Measurements from ENCODE around the gene BCAP31. TPM values are rescaled to one million over a fixed set of nuclear protein-coding genes. Genes with fewer than 3 reads are reported as not detected.
"Not testable (repeated sequence)": the region's sequence is repeated elsewhere in the genome, so short reads cannot be mapped to it uniquely, and the experiment has no call there.

BCAP31 gene
- total RNA-seq, 2 donors from 2014 or later, result 192 to 206 TPM

- Histone ChIP-seq H3K27me3 (ENCODE audit: control insufficient read depth, insufficient read depth, low read length, poor library complexity, severe bottlenecking) (no peaks in the 10 kb centered on the region), H3K4me3 (ENCODE audit: low read length) (no peak overlapping the region), H3K9ac (ENCODE audit: extremely low read depth, low read length, poor library complexity, severe bottlenecking) (no peak overlapping the region), H3K36me3 (ENCODE audit: control insufficient read depth, insufficient read depth, low read length) (no peaks in the 10 kb centered on the region), H3K4me1 (ENCODE audit: control insufficient read depth, insufficient read depth, low read length) (no peaks in the 10 kb centered on the region), H3K9me3 (ENCODE audit: control insufficient read depth, low read length) (no peaks in the 10 kb centered on the region), H3K27ac (ENCODE audit: low read depth, low read length) (no peak overlapping the region)
- Mint-ChIP-seq H3K9me3 (peaks cover 53% of the 10 kb centered on the region), H3K36me3 (ENCODE audit: low read depth) (peaks cover 3% of the 10 kb centered on the region), H3K4me3 (no peak overlapping the region), H3K27me3 (ENCODE audit: insufficient read depth) (no peaks in the 10 kb centered on the region), H3K4me1 (no peaks in the 10 kb centered on the region), H3K27ac (no peak overlapping the region)
- WGBS, 2 experiments (ENCODE audit: insufficient coverage in 1 of 2, insufficient read length in 1 of 2), result 92 to 100% methylated on average over 1 to 20 of the region's 23 CpGs
- TF ChIP-seq CTCF (conservative IDR thresholded peaks at IDR 0.05), result no peak
- no peak for DNase-seq
Measured at GRCh38 chrX:153694687-153695270, 29.4 kb downstream of the BCAP31 start.

- H3K27ac ChIP-seq (ENCODE audit: low read depth, low read length); H3K27me3 ChIP-seq (ENCODE audit: control insufficient read depth, insufficient read depth, low read length, poor library complexity, severe bottlenecking); H3K27me3 Mint-ChIP-seq (ENCODE audit: insufficient read depth); H3K27ac Mint-ChIP-seq; H3K9ac ChIP-seq (ENCODE audit: extremely low read depth, low read length, poor library complexity, severe bottlenecking); H3K36me3 ChIP-seq (ENCODE audit: control insufficient read depth, insufficient read depth, low read length); DNase-seq; H3K4me1 ChIP-seq (ENCODE audit: control insufficient read depth, insufficient read depth, low read length); H3K4me3 ChIP-seq (ENCODE audit: low read length); H3K36me3 Mint-ChIP-seq (ENCODE audit: low read depth); H3K4me3 Mint-ChIP-seq; H3K9me3 ChIP-seq (ENCODE audit: control insufficient read depth, low read length); H3K4me1 Mint-ChIP-seq: not testable (repeated sequence)
- H3K9me3 Mint-ChIP-seq, result peaks cover 55% of the 10 kb centered on the region
- WGBS, 2 experiments (ENCODE audit: insufficient coverage in 1 of 2, insufficient read length in 1 of 2), result 98% methylated on average over 16 of the region's 16 CpGs; no CpG with 5 or more reads in 1 of the 2 experiments
Measured at GRCh38 chrX:153694256-153694655, 29.9 kb downstream of the BCAP31 start.

GRCh38 chrX:153693216-153694086, 30.7 kb downstream of the BCAP31 start:
- no peaks in the 10 kb centered on the region for H3K27me3 ChIP-seq (ENCODE audit: control insufficient read depth, insufficient read depth, low read length, poor library complexity, severe bottlenecking)
- H3K9me3 Mint-ChIP-seq, result peaks cover 49% of the 10 kb centered on the region
- H3K36me3 Mint-ChIP-seq (ENCODE audit: low read depth), result peaks cover 3% of the 10 kb centered on the region
- no peaks in the 10 kb centered on the region for H3K4me1 Mint-ChIP-seq
- no peak overlapping the region for H3K27ac ChIP-seq (ENCODE audit: low read depth, low read length)
- H3K4me3 ChIP-seq (ENCODE audit: low read length), result no peak overlapping the region
- H3K27me3 Mint-ChIP-seq (ENCODE audit: insufficient read depth), result no peaks in the 10 kb centered on the region
- no peak for TF ChIP-seq CTCF (conservative IDR thresholded peaks at IDR 0.05)
- no peak overlapping the region for H3K27ac Mint-ChIP-seq
- no peak overlapping the region for H3K4me3 Mint-ChIP-seq
- H3K9ac ChIP-seq (ENCODE audit: extremely low read depth, low read length, poor library complexity, severe bottlenecking), result no peak overlapping the region
- 92% methylated on average over 27 of the region's 31 CpGs; no CpG with 5 or more reads in 1 of the 2 experiments for WGBS, 2 experiments (ENCODE audit: insufficient coverage in 1 of 2, insufficient read length in 1 of 2)
- DNase-seq, result no peak
- H3K9me3 ChIP-seq (ENCODE audit: control insufficient read depth, low read length), result no peaks in the 10 kb centered on the region
- no peaks in the 10 kb centered on the region for H3K4me1 ChIP-seq (ENCODE audit: control insufficient read depth, insufficient read depth, low read length)
- no peaks in the 10 kb centered on the region for H3K36me3 ChIP-seq (ENCODE audit: control insufficient read depth, insufficient read depth, low read length)
